Thoracic aorta (tissue), 2 donors: Measurements from ENCODE around the gene PGAP3. TPM values are rescaled to one million over a fixed set of nuclear protein-coding genes. Genes with fewer than 3 reads are reported as not detected.

Source experiments
- ATAC-seq: fragments of 150-250 bp; one replicate; pipeline ENCODE4 v1.8.0; 2017; ENCODE audit warnings: low read depth; ENCODE audit not compliant: insufficient number of reproducible peaks, low FRiP score
- DNase-seq: peaks from one replicate; pipeline ENCODE4 v3.0.0-alpha.2; 2020; ENCODE audit warnings: low spot score
- H3K27ac ChIP-seq, 2 donors: fragments of 200-600 bp; sonication (generic); 1 replicate in 1 of 2; 2 replicates in 1 of 2; pipeline ENCODE4 v1.5.1; 2016; ENCODE audit warnings: mild to moderate bottlenecking in 2 of 2, moderate library complexity in 2 of 2
- H3K27me3 ChIP-seq: fragments of 200-600 bp; sonication (generic); replicated peaks from 2 replicates; pipeline ENCODE4 v1.6.0; 2016; ENCODE audit warnings: mild to moderate bottlenecking; ENCODE audit not compliant: insufficient read depth
- H3K36me3 ChIP-seq: fragments of 200-600 bp; sonication (generic); one replicate; pipeline ENCODE4 v1.5.1; 2016
- H3K4me1 ChIP-seq, 2 donors: fragments of 200-600 bp; sonication (generic); 1 replicate in 1 of 2; 2 replicates in 1 of 2; pipeline versions ENCODE4 v1.5.1 to v1.6.0; 2016; ENCODE audit warnings: low read depth in 2 of 2, mild to moderate bottlenecking in 1 of 2; ENCODE audit not compliant: control insufficient read depth in 1 of 2
- H3K4me3 ChIP-seq: fragments of 200-600 bp; sonication (generic); 2 replicates; pipeline ENCODE4 v1.5.1; 2016; ENCODE audit warnings: mild to moderate bottlenecking
- H3K9me3 ChIP-seq: fragments of 200-600 bp; sonication (generic); 2 replicates; pipeline ENCODE4 v1.5.1; 2016
- total RNA-seq, 2 donors: library from RNA; depleted of rRNA; stranded (reverse); fragments of >200 nt; gene quantifications; one replicate each; pipeline versions ENCODE4 v1.1.0 to v1.2.3, GENCODE V29; 2016
- TF ChIP-seq, protein P1 (sequence below): fragments of 200-600 bp; sonication (generic); IDR thresholded peaks from one replicate; pipeline ENCODE4 v1.5.1; 2019; ENCODE audit warnings: antibody characterized with exemption

PGAP3 gene
- total RNA-seq, 2 donors from 2014 or later, result 19.9 to 27.2 TPM

DNA sequence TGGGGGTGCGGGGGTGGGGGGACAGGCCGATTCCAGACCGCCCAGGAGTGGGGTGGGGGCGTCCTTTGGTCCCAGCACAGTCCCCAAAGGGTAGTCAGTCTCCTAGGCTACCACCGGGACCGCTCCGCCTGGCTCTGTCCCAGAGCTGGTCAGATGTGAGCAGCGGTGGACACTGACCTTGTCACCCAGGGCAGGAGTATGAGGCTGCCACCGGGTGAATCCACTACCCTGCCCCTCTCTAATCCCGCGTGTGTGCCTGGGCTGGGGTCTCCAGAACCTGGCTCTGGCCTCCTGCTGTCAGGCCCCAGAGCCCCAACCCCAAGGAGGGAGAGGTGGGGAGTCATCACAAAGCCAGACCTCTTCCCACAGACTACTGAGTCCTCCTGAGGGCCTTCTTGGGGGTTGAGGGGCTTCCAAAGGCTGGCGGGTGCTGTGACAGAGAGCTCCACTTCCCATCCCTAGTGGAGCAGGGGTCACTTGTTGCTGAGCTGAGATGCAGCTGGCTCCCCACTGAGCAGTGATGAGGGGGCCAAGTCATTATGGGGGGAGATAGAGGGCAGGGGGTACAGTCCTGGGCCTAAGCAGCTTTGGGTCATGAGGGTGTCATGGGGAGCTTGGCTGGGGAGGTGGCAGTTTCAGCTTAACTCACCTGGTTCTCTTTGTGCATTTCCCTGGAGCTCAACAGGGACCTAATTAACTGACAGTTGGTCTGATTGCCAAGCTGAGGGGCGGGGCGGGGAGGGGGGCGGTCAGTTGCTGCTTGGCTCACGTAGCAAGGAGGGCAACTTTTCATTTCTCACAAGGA lies 59.9 kb downstream of the PGAP3 start:
- ATAC-seq, result no peak
- Histone ChIP-seq H3K4me3 (no peak overlapping the region), H3K27ac (no peak overlapping the region), H3K4me1 (peaks cover 3 to 17% of the 10 kb centered on the region in 2 donors), H3K27me3 (no peaks in the 10 kb centered on the region), H3K9me3 (no peaks in the 10 kb centered on the region), H3K36me3 (no peaks in the 10 kb centered on the region)
- no peak for DNase-seq
- TF ChIP-seq, protein P1, sequence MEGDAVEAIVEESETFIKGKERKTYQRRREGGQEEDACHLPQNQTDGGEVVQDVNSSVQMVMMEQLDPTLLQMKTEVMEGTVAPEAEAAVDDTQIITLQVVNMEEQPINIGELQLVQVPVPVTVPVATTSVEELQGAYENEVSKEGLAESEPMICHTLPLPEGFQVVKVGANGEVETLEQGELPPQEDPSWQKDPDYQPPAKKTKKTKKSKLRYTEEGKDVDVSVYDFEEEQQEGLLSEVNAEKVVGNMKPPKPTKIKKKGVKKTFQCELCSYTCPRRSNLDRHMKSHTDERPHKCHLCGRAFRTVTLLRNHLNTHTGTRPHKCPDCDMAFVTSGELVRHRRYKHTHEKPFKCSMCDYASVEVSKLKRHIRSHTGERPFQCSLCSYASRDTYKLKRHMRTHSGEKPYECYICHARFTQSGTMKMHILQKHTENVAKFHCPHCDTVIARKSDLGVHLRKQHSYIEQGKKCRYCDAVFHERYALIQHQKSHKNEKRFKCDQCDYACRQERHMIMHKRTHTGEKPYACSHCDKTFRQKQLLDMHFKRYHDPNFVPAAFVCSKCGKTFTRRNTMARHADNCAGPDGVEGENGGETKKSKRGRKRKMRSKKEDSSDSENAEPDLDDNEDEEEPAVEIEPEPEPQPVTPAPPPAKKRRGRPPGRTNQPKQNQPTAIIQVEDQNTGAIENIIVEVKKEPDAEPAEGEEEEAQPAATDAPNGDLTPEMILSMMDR, result no peak

DNA sequence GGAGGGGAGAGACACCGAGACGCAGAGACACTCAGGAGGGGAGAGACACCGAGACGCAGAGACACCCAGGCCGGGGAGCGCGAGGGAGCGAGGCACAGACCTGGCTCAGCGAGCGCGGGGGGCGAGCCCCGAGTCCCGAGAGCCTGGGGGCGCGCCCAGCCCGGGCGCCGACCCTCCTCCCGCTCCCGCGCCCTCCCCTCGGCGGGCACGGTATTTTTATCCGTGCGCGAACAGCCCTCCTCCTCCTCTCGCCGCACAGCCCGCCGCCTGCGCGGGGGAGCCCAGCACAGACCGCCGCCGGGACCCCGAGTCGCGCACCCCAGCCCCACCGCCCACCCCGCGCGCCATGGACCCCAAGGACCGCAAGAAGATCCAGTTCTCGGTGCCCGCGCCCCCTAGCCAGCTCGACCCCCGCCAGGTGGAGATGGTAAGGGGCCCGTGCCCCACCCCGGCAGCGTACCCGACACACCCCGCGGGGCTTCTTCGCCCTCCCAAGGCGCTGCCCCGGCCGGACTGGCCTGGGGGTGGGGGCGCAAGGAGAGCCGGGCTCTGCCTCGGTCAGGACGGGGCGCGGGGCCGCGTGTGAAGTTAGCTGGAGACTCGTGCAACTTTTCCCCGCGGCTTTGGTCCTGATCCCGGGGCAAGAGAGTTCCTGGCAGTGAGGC lies 60.7 kb downstream of the PGAP3 start:
- Histone ChIP-seq H3K4me1 (peaks cover 3 to 20% of the 10 kb centered on the region in 2 donors), H3K27me3 (no peaks in the 10 kb centered on the region), H3K36me3 (no peaks in the 10 kb centered on the region), H3K9me3 (no peaks in the 10 kb centered on the region), H3K27ac (peak overlapping the region in 1 of 2 donors; percentile 47), H3K4me3 (peak overlapping the region; percentile 45)
- ATAC-seq, result no peak
- TF ChIP-seq, protein P1, result no peak
- no peak for DNase-seq

DNA sequence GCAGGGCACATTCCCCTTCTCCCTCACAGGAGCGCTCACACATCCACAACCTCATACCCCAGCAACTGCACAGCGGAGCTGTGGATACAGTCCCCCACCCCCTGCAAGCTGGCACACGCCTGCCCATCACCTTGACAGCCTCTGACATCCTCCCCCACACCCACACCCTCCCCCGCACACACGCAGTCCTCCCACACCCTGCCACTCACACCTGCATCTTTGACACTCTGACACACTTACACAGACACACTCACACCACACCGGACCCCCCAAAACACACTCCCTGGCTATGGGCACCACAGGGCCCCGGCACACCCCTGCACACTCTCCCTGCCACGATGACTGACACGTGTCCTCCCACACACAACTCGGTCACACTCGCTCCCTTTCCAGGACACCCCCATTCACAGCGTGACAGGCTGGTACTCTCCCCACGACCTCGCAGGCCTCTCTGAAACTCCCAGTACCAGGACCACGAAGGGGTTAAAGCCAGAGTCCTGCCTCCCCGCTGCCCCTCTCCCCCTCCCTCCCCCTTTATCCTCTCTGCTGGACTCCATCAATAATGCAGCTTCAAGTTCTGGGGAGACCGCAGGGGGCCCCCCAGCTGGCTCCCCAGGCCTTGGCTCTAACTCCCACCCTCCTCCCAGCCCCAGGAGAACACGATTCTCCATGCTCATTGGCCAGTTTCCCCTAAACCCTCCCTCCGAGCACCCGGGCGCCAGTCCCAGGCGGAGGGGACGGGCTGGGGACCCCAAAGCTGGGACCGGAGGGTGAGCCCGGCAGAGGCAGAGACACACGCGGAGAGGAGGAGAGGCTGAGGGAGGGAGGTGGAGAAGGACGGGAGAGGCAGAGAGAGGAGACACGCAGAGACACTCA lies 61.4 kb downstream of the PGAP3 start, which contains the start of gene PPP1R1B:
Gene PPP1R1B (plus strand): TSS at position 782 of the 876 bp plus-strand sequence. CDS start 441 bp downstream, outside the sequence.
- Histone ChIP-seq H3K27ac (peak within 1 kb of the TSS in 1 of 2 donors; percentile 47), H3K4me3 (peak within 1 kb of the TSS; percentile 45), H3K9me3 (no peaks in the 10 kb centered on the region), H3K36me3 (no peaks in the 10 kb centered on the region), H3K27me3 (no peaks in the 10 kb centered on the region), H3K4me1 (peaks cover 3 to 22% of the 10 kb centered on the region in 2 donors)
- DNase-seq (no peak), ATAC-seq (no peak)
- TF ChIP-seq, protein P1, result no peak

DNA sequence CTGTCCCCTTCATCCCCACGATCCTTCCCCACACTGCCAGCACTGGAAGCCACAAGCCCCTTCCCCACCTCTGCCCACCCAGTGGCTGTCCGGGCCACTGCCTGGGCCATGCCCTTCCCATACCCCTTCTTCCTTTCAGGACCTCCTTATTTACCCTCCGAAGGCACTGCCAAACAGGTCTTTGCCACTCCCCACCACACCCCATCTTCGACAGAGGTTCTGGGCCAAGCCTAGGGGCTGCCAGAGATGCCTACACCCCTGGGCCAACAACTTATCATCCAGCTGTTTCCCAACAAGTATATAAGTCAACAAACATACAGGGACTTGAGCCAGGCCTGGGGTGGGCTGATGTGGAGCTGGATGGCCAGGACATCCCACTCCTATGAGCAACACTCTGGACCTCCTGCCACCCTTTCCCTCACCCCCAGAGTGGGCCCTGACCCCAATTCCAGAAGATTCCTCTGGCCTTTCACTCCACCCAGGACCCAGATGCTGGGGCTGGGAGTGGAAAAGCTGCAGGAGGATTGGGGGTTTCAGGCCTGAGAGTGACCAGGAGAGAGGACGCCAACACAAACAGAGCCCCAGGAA lies 62.6 kb downstream of the PGAP3 start:
- H3K4me1 ChIP-seq, result peaks cover 3 to 22% of the 10 kb centered on the region in 2 donors
- H3K4me3 ChIP-seq, result no peak overlapping the region
- H3K9me3 ChIP-seq, result no peaks in the 10 kb centered on the region
- H3K27ac ChIP-seq, result no peak overlapping the region
- H3K36me3 ChIP-seq, result no peaks in the 10 kb centered on the region
- ATAC-seq (no peak), DNase-seq (no peak)
- TF ChIP-seq, protein P1, result no peak
- H3K27me3 ChIP-seq, result no peaks in the 10 kb centered on the region
